ENCODE measurements around the gene PDE4D.

GRCh38 chr5:59178482-59178881 is 715.0 kb downstream of the PDE4D start:
- TF ChIP-seq, protein P1, sequence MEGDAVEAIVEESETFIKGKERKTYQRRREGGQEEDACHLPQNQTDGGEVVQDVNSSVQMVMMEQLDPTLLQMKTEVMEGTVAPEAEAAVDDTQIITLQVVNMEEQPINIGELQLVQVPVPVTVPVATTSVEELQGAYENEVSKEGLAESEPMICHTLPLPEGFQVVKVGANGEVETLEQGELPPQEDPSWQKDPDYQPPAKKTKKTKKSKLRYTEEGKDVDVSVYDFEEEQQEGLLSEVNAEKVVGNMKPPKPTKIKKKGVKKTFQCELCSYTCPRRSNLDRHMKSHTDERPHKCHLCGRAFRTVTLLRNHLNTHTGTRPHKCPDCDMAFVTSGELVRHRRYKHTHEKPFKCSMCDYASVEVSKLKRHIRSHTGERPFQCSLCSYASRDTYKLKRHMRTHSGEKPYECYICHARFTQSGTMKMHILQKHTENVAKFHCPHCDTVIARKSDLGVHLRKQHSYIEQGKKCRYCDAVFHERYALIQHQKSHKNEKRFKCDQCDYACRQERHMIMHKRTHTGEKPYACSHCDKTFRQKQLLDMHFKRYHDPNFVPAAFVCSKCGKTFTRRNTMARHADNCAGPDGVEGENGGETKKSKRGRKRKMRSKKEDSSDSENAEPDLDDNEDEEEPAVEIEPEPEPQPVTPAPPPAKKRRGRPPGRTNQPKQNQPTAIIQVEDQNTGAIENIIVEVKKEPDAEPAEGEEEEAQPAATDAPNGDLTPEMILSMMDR (IDR thresholded peaks at IDR 0.05): no peak
- TF ChIP-seq POLR2A (IDR thresholded peaks at IDR 0.05): no peak

Measured in right lobe of liver (tissue), 4 donors.